Suprapubic skin (tissue), 4 donors: Measurements from ENCODE around the gene ETV7. TPM values are rescaled to one million over a fixed set of nuclear protein-coding genes. Genes with fewer than 3 reads are reported as not detected.
"Not testable (repeated sequence)": the region's sequence is repeated elsewhere in the genome, so short reads cannot be mapped to it uniquely, and the experiment has no call there.

Experiments used
- DNase-seq, 2 donors: peaks; one replicate each; pipeline ENCODE4 v3.0.0-alpha.2; 2019; ENCODE audit warnings: low spot score in 2 of 2
- H3K27ac ChIP-seq: fragments of 200-600 bp; sonication (generic); one replicate; pipeline ENCODE4 v1.5.1; 2019
- H3K27me3 ChIP-seq: fragments of 200-600 bp; sonication (generic); one replicate; pipeline ENCODE4 v1.5.1; 2019
- H3K36me3 ChIP-seq: fragments of 200-600 bp; sonication (generic); one replicate; pipeline ENCODE4 v1.5.1; 2019
- H3K4me1 ChIP-seq: fragments of 200-600 bp; sonication (generic); one replicate; pipeline ENCODE4 v1.5.1; 2019
- H3K4me3 ChIP-seq: fragments of 200-600 bp; sonication (generic); one replicate; pipeline ENCODE4 v1.5.1; 2019; ENCODE audit warnings: mild to moderate bottlenecking
- H3K9me3 ChIP-seq: fragments of 200-600 bp; sonication (generic); one replicate; pipeline ENCODE4 v1.5.1; 2019
- CTCF ChIP-seq, 2 donors: fragments of 200-600 bp in 1 of 2; fragments of 450-650 bp in 1 of 2; sonication (generic) in 1 of 2; IDR thresholded peaks; one replicate each; pipeline ENCODE4 v1.5.1; 2016 to 2019; ENCODE audit warnings: antibody characterized with exemption in 2 of 2, mild to moderate bottlenecking in 1 of 2, moderate library complexity in 1 of 2
- EP300 ChIP-seq: sonication (generic); formaldehyde crosslinking; IDR thresholded peaks from one replicate; pipeline ENCODE4 v1.6.1; 2017; ENCODE audit warnings: antibody characterized with exemption
- POLR2A ChIP-seq, 2 donors: fragments of 450-650 bp; IDR thresholded peaks; one replicate each; pipeline ENCODE4 v1.6.1; 2017; ENCODE audit warnings: antibody characterized with exemption in 2 of 2, mild to moderate bottlenecking in 2 of 2, moderate library complexity in 2 of 2
- POLR2AphosphoS5 ChIP-seq, 3 donors: sonication (generic); formaldehyde crosslinking; IDR thresholded peaks; one replicate each; pipeline ENCODE4 v1.6.1; 2017; ENCODE audit warnings: antibody characterized with exemption in 3 of 3
- WGBS: methylation state at CpG from one replicate; pipeline ENCODE4 v1.1.5; 2018; 5-methylcytosine and 5-hydroxymethylcytosine counted together
- total RNA-seq, 4 donors: library from RNA; depleted of rRNA; stranded (reverse); fragments of >200 nt; gene quantifications; one replicate each; pipeline ENCODE4 v1.1.0, GENCODE V29; 2016

ETV7 gene
- total RNA-seq, 4 donors from 2014 or later: 5.9 to 13.0 (median 9.5) TPM

GRCh38 chr6:36343109-36343680 lies 44.3 kb downstream of the ETV7 start:
- H3K4me3 ChIP-seq: no peak overlapping the region
- H3K27ac ChIP-seq: no peak overlapping the region
- TF ChIP-seq CTCF (IDR thresholded peaks at IDR 0.05) (no peak), EP300 (no peak), POLR2A (IDR thresholded peaks at IDR 0.05) (no peak), POLR2AphosphoS5 (IDR thresholded peaks at IDR 0.05) (no peak)
- H3K4me1 ChIP-seq: peaks cover 9% of the 10 kb centered on the region
- H3K36me3 ChIP-seq: no peaks in the 10 kb centered on the region
- 93% methylated on average over 5 of the region's 5 CpGs for WGBS
- DNase-seq: no peak
- H3K27me3 ChIP-seq: no peaks in the 10 kb centered on the region
- no peaks in the 10 kb centered on the region for H3K9me3 ChIP-seq

DNA sequence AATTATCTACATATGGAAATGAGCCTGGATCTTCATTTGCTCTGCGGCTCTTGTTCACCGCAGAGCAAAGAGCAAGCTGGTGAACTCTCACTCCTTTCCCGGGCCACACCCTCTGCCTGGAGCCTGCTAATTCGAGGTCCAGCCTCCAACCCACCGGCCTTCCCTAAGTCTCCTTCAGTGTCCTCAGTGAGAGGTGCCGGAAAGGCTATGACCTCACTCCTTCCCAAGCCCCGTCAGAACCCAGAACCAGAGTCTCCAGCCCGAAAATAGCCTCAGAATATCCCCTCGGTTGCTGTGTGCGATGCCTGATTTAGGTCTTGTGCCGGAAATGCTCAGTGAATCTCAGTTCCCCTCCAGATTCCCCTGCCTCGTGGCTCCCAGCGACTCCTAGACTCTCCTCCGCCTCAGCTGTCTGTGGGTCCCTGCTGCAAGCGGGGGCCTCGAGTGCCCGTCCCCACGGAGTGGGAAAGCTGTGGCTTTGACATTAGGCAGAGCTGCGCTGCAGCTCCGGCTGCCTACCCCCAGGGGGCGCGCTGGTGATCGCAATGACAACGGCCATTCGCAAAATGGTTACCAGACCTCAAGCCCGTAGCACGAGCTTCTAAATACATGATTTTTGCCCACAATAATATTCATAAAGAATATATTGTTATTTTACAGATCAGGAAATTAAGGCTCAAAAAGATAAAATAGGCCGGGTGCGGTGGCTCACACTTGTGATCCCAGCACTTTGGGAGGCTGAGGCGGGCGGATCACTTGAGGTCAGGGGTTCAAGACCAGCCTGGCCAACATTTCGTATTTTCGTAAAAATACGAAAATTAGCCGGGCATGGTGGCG lies 46.6 kb downstream of the ETV7 start:
- no peak overlapping the region for H3K27ac ChIP-seq
- no peaks in the 10 kb centered on the region for H3K9me3 ChIP-seq
- 23% methylated on average over 32 of the region's 36 CpGs for WGBS
- peak overlapping the region; percentile 9 for H3K4me3 ChIP-seq
- DNase-seq: peak; percentile 86 to 88
- H3K4me1 ChIP-seq: peaks cover 9% of the 10 kb centered on the region
- no peaks in the 10 kb centered on the region for H3K36me3 ChIP-seq
- no peaks in the 10 kb centered on the region for H3K27me3 ChIP-seq
- peak; percentile 89 to 98 for TF ChIP-seq CTCF (IDR thresholded peaks at IDR 0.05)
- no peak for TF ChIP-seq POLR2A (IDR thresholded peaks at IDR 0.05)

DNA sequence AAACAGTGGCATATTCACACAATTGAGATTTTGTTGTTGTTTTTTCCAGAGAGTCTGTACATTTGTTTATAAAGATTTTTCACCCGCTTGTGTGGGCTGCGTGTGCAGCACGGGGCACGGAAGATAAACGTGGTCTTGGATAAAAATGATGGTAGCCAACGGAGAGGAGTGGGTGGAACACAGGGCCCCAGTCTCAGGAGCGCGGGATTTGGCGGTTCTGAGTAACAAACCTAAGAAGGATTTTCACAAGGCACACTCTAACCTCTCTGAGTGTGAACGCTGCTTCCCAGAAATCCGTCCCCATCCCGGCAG lies 47.2 kb downstream of the ETV7 start:
- TF ChIP-seq POLR2A (IDR thresholded peaks at IDR 0.05) (no peak), POLR2AphosphoS5 (IDR thresholded peaks at IDR 0.05) (no peak), CTCF (IDR thresholded peaks at IDR 0.05) (no peak), EP300 (no peak)
- H3K27ac ChIP-seq: no peak overlapping the region
- H3K36me3 ChIP-seq: no peaks in the 10 kb centered on the region
- H3K9me3 ChIP-seq: no peaks in the 10 kb centered on the region
- no peak overlapping the region for H3K4me3 ChIP-seq
- WGBS: 58% methylated on average over 12 of the region's 12 CpGs
- no peak for DNase-seq
- peaks cover 9% of the 10 kb centered on the region for H3K4me1 ChIP-seq
- H3K27me3 ChIP-seq: peaks cover under 1% of the 10 kb centered on the region

DNA sequence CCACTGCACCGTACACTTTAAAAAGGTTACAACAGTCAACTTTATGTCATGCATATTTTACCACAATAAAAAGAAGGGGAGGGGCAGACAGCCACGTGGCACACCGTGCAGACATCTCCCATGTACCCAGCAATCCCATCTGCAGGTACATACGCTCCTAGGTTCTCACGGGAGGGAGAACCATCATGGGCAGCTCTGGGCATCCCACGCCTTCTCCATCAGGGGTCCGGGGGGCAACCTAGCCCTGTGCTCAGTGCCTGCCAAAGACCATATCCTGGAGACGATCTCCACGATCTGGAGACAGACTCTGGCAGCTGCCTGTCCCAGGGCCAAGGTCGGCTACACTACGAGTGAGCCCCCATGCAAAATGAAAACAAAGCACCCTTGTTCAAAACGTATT lies 48.3 kb downstream of the ETV7 start:
- Histone ChIP-seq H3K27ac (no peak overlapping the region), H3K36me3 (no peaks in the 10 kb centered on the region), H3K9me3 (no peaks in the 10 kb centered on the region), H3K27me3 (peaks cover 7% of the 10 kb centered on the region), H3K4me1 (peaks cover 16% of the 10 kb centered on the region), H3K4me3 (no peak overlapping the region)
- no peak for TF ChIP-seq POLR2A (IDR thresholded peaks at IDR 0.05)
- TF ChIP-seq POLR2AphosphoS5 (IDR thresholded peaks at IDR 0.05): no peak
- TF ChIP-seq CTCF (IDR thresholded peaks at IDR 0.05): no peak
- no peak for TF ChIP-seq EP300
- no peak for DNase-seq
- WGBS: 77% methylated on average over 11 of the region's 12 CpGs

- DNase-seq, H3K9me3 ChIP-seq, H3K4me3 ChIP-seq, H3K27ac ChIP-seq, H3K36me3 ChIP-seq: not testable (repeated sequence)
- Histone ChIP-seq H3K27me3 (peaks cover 11% of the 10 kb centered on the region), H3K4me1 (peaks cover 20% of the 10 kb centered on the region)
- WGBS: 100% methylated on average over 1 of the region's 1 CpG
Observed at GRCh38 chr6:36338223-36338622, 49.2 kb downstream of the ETV7 start.
